ENCODE results near the gene COL5A2. TPM values are rescaled to one million over a fixed set of nuclear protein-coding genes. Genes with fewer than 3 reads are reported as not detected.

COL5A2 gene
- total RNA-seq, 1 donor from 2014 or later = 64.2 TPM

- DNase-seq (ENCODE audit: low spot score in 2 of 2) = no peak
- no peaks in the 10 kb centered on the region for H3K27me3 ChIP-seq
- H3K4me1 ChIP-seq = peaks cover 3 to 29% of the 10 kb centered on the region in 2 donors
- no peaks in the 10 kb centered on the region for H3K9me3 ChIP-seq
- peak overlapping the region; percentile 83 to 85 for H3K27ac ChIP-seq
- peak; percentile 6 to 39 (median 16) for TF ChIP-seq CTCF (IDR thresholded peaks at IDR 0.05)
- H3K36me3 ChIP-seq = peaks cover 25 to 31% of the 10 kb centered on the region in 2 donors
- intact Hi-C loops (cut with DNase I) = loop anchor here (2.0 to 5.0 kb wide), 2 partner anchors 459 to 691 kb away; partner anchors contain the start of gene GULP1
- peak overlapping the region; percentile 31 to 37 for H3K4me3 ChIP-seq
These were observed 196.0 kb downstream of the COL5A2 start for GRCh38 chr2:188983427-188984064.

Other genes with a start within 250 kb of the COL5A2 start
- 411 TPM for gene COL3A1, start 205.4 kb downstream of the COL5A2 start, total RNA-seq

All from ascending aorta (tissue), 2 donors.